Measurements from ENCODE around the gene SF3A2. TPM values are rescaled to one million over a fixed set of nuclear protein-coding genes. Genes with fewer than 3 reads are reported as not detected.

SF3A2 gene
- total RNA-seq, 2 donors from 2014 or later = 99.5 to 119 TPM

GRCh38 chr19:2227415-2228156 lies 9.0 kb upstream of the SF3A2 start:
- no peak for ATAC-seq (replicated peaks)
- Mint-ChIP-seq H3K4me1 (peaks cover 3% of the 10 kb centered on the region), H3K27me3 (no peaks in the 10 kb centered on the region), H3K36me3 (ENCODE audit: low read depth) (peaks cover 60% of the 10 kb centered on the region), H3K4me3 (no peak overlapping the region), H3K9me3 (no peaks in the 10 kb centered on the region), H3K27ac (no peak overlapping the region)

- Mint-ChIP-seq H3K36me3 (ENCODE audit: low read depth) (peaks cover 54% of the 10 kb centered on the region), H3K9me3 (no peaks in the 10 kb centered on the region), H3K4me1 (peaks cover 3% of the 10 kb centered on the region), H3K27me3 (no peaks in the 10 kb centered on the region), H3K4me3 (no peak overlapping the region), H3K27ac (no peak overlapping the region)
- no peak for ATAC-seq (replicated peaks)
Measured at GRCh38 chr19:2228157-2229030, 8.2 kb upstream of the SF3A2 start.

- Mint-ChIP-seq H3K27me3 (no peaks in the 10 kb centered on the region), H3K4me1 (peaks cover 6% of the 10 kb centered on the region), H3K9me3 (no peaks in the 10 kb centered on the region), H3K27ac (no peak overlapping the region), H3K4me3 (no peak overlapping the region), H3K36me3 (ENCODE audit: low read depth) (peaks cover 53% of the 10 kb centered on the region)
- ATAC-seq (replicated peaks) = no peak
Measured at GRCh38 chr19:2229103-2230032, 7.3 kb upstream of the SF3A2 start.

GRCh38 chr19:2230033-2230531 lies 6.5 kb upstream of the SF3A2 start:
- Mint-ChIP-seq H3K4me1 (peaks cover 6% of the 10 kb centered on the region), H3K27ac (no peak overlapping the region), H3K9me3 (no peaks in the 10 kb centered on the region), H3K36me3 (ENCODE audit: low read depth) (peaks cover 53% of the 10 kb centered on the region), H3K27me3 (no peaks in the 10 kb centered on the region), H3K4me3 (no peak overlapping the region)
- ATAC-seq (replicated peaks) = no peak

- H3K9me3 Mint-ChIP-seq = no peaks in the 10 kb centered on the region
- H3K4me1 Mint-ChIP-seq = peaks cover 6% of the 10 kb centered on the region
- H3K4me3 Mint-ChIP-seq = no peak overlapping the region
- peaks cover 49% of the 10 kb centered on the region for H3K36me3 Mint-ChIP-seq (ENCODE audit: low read depth)
- ATAC-seq (replicated peaks) = no peak
- H3K27me3 Mint-ChIP-seq = no peaks in the 10 kb centered on the region
- peak overlapping the region; percentile 25 for H3K27ac Mint-ChIP-seq
Measured at GRCh38 chr19:2230807-2231533, 5.7 kb upstream of the SF3A2 start.

- H3K4me1 Mint-ChIP-seq = peaks cover 13% of the 10 kb centered on the region
- no peaks in the 10 kb centered on the region for H3K9me3 Mint-ChIP-seq
- H3K27me3 Mint-ChIP-seq = no peaks in the 10 kb centered on the region
- H3K27ac Mint-ChIP-seq = peak overlapping the region; percentile 25
- peaks cover 54% of the 10 kb centered on the region for H3K36me3 Mint-ChIP-seq (ENCODE audit: low read depth)
- ATAC-seq (replicated peaks) = no peak
- H3K4me3 Mint-ChIP-seq = no peak overlapping the region
Measured at GRCh38 chr19:2231621-2232221, 4.9 kb upstream of the SF3A2 start.

- peak overlapping the region; percentile 26 for H3K4me3 Mint-ChIP-seq
Measured at GRCh38 chr19:2232286-2233151, 4.1 kb upstream of the SF3A2 start.

GRCh38 chr19:2233601-2234280 lies 2.9 kb upstream of the SF3A2 start:
- no peak for ATAC-seq (replicated peaks)
- Mint-ChIP-seq H3K4me1 (peaks cover 21% of the 10 kb centered on the region), H3K36me3 (ENCODE audit: low read depth) (peaks cover 63% of the 10 kb centered on the region), H3K27ac (peak overlapping the region; percentile 90), H3K9me3 (no peaks in the 10 kb centered on the region), H3K4me3 (peak overlapping the region; percentile 95), H3K27me3 (no peaks in the 10 kb centered on the region)

More at GRCh38 chr19:2232286-2233151, 4.1 kb upstream of the SF3A2 start:
- Mint-ChIP-seq H3K9me3 (no peaks in the 10 kb centered on the region), H3K36me3 (ENCODE audit: low read depth) (peaks cover 60% of the 10 kb centered on the region), H3K27ac (peak overlapping the region; percentile 77), H3K27me3 (no peaks in the 10 kb centered on the region), H3K4me1 (peaks cover 13% of the 10 kb centered on the region)
- ATAC-seq (replicated peaks) = no peak

- H3K4me3 Mint-ChIP-seq = peak overlapping the region; percentile 95
- peak overlapping the region; percentile 90 for H3K27ac Mint-ChIP-seq
- H3K9me3 Mint-ChIP-seq = no peaks in the 10 kb centered on the region
- peaks cover 65% of the 10 kb centered on the region for H3K36me3 Mint-ChIP-seq (ENCODE audit: low read depth)
- peaks cover 30% of the 10 kb centered on the region for H3K4me1 Mint-ChIP-seq
- H3K27me3 Mint-ChIP-seq = no peaks in the 10 kb centered on the region
- ATAC-seq (replicated peaks) = no peak
Measured at GRCh38 chr19:2234996-2235380, 1.6 kb upstream of the SF3A2 start.

GRCh38 chr19:2235381-2236063 lies 1.1 kb upstream of the SF3A2 start:
- peak; percentile 6 for ATAC-seq (replicated peaks)
- H3K27me3 Mint-ChIP-seq = no peaks in the 10 kb centered on the region
- peak overlapping the region; percentile 90 for H3K27ac Mint-ChIP-seq

GRCh38 chr19:2236064-2236313 lies 635 bp upstream of the SF3A2 start:
- Mint-ChIP-seq H3K4me1 (peaks cover 39% of the 10 kb centered on the region), H3K27ac (peak overlapping the region; percentile 98), H3K9me3 (no peaks in the 10 kb centered on the region), H3K4me3 (peak overlapping the region; percentile 95), H3K36me3 (ENCODE audit: low read depth) (peaks cover 68% of the 10 kb centered on the region), H3K27me3 (no peaks in the 10 kb centered on the region)
- ATAC-seq (replicated peaks) = no peak

More at GRCh38 chr19:2235381-2236063, 1.1 kb upstream of the SF3A2 start:
- Mint-ChIP-seq H3K9me3 (no peaks in the 10 kb centered on the region), H3K36me3 (ENCODE audit: low read depth) (peaks cover 66% of the 10 kb centered on the region), H3K4me3 (peak overlapping the region; percentile 95), H3K4me1 (peaks cover 35% of the 10 kb centered on the region)

Measured in activated T-helper 17 cell treated with anti-CD3 and anti-CD28 coated beads, Interleukin-2, amount 50 U/mL, for 72 hours (primary cell).